GM12873 (cell line): Measurements from ENCODE around the gene RFX1.

Experiments
- TF ChIP-seq, protein P1 (sequence below): IDR thresholded peaks from 2 replicates; pipeline ENCODE4 v1.5.1; 2012; ENCODE audit warnings: low read depth, mild to moderate bottlenecking, moderate library complexity, low read length, control low read depth; ENCODE audit not compliant: insufficient read depth; ENCODE audit errors: missing control alignments

Gene RFX1

DNA sequence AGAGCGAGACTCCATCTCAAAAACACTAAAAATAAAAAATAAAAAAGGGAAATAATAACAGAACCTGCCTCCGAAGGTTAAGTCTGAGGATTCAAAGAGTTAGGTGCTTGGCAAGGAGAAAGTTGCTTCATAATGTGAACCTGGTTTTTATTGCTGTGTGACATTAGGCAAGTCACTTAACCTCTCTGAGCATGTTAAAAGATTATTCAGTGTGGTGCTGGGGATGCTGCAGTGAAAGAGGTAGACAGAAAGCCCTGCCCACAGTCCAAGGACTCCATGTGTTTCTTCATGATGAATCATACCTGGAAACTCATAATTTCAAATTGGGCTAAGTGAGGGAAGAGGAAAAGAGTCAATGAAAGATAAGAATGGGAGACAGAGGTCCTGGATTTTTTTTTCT, 27.8 kb upstream of the RFX1 start:
- TF ChIP-seq, protein P1, sequence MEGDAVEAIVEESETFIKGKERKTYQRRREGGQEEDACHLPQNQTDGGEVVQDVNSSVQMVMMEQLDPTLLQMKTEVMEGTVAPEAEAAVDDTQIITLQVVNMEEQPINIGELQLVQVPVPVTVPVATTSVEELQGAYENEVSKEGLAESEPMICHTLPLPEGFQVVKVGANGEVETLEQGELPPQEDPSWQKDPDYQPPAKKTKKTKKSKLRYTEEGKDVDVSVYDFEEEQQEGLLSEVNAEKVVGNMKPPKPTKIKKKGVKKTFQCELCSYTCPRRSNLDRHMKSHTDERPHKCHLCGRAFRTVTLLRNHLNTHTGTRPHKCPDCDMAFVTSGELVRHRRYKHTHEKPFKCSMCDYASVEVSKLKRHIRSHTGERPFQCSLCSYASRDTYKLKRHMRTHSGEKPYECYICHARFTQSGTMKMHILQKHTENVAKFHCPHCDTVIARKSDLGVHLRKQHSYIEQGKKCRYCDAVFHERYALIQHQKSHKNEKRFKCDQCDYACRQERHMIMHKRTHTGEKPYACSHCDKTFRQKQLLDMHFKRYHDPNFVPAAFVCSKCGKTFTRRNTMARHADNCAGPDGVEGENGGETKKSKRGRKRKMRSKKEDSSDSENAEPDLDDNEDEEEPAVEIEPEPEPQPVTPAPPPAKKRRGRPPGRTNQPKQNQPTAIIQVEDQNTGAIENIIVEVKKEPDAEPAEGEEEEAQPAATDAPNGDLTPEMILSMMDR = no peak

DNA sequence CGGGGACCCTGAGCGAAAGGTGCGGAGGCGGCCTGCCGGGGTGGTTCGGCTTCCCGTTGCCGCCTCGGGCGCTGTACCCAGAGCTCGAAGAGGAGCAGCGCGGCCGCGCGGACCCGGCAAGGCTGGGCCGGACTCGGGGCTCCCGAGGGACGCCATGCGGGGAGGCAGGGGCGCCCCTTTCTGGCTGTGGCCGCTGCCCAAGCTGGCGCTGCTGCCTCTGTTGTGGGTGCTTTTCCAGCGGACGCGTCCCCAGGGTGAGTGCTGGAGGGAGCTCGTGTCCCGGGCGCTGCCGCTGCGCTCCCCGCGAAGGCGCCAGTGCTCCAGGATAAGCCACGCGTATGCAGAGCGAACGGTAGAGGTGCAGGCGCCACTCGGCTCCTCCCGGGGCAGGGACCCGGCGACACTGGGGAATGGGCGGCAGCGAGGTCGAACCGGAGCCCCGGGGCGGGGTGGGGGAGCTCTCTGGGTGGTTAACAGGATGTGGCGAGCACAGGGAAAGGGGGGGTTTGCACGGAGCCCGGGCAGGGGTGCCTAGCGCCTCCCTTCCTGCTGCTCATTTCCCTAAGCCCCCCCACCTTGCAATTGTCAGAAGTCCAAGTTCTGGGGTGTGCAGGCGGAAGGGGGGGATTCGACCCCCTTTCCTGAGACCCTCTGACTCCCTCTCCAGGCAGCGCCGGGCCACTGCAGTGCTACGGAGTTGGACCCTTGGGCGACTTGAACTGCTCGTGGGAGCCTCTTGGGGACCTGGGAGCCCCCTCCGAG, 25.8 kb upstream of the RFX1 start, which contains the start of gene IL27RA:
Gene IL27RA, plus strand, starts transcription at position 44 of the 762 bp plus-strand sequence. Its CDS starts 111 bp downstream, at position 155.
- TF ChIP-seq, protein P1 = peak; percentile 86

DNA sequence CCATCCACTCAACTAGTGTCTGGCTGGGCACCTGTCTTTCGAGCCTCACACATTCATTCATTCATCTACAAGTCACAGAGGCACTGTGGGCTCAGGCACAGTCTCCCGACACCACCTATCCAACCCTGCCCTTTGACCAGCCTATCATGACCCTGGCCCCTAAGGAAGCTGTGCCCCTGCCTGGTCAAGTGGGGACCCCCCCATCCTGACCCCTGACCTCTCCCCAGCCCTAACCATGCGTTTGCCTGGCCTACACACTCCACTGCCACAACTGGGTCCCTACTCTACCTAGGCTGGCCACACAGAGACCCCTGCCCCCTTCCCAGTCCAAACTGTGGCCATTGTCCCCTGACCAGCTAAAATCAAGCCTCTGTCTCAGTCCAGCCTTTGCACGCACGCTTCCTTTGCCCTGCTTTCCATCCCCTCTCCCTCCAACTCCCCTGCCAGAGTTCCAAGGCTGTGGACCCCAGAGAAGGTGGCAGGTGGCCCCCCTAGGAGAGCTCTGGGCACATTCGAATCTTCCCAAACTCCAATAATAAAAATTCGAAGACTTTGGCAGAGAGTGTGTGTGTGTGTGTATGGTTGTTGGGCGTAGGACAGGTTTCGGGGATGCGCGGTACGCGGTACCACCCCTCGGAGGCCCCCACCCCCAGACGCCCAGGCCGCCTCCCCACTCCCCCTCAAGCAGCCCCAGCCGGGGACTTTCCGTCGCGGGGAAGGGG, 25.0 kb upstream of the RFX1 start:
- TF ChIP-seq, protein P1 = no peak

DNA sequence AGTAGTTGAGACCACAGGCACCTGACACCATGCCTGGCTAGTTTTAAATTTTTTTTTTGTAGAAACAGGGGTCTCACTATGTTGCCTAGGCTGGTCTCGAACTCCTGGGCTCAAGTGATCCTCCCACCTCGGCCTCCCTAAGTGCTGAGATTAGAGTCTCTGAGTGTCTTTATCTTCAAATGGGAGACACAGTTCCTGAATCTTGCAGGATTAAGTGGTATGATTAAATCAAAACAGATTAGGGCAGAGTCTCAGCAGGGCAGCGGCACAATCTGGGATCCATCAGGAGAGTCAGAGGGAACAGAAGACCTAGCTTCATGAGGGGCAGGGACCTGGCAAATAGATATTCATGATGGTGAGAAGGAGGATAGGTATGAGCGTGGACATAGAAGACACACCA, 22.8 kb upstream of the RFX1 start:
- TF ChIP-seq, protein P1 = no peak

DNA sequence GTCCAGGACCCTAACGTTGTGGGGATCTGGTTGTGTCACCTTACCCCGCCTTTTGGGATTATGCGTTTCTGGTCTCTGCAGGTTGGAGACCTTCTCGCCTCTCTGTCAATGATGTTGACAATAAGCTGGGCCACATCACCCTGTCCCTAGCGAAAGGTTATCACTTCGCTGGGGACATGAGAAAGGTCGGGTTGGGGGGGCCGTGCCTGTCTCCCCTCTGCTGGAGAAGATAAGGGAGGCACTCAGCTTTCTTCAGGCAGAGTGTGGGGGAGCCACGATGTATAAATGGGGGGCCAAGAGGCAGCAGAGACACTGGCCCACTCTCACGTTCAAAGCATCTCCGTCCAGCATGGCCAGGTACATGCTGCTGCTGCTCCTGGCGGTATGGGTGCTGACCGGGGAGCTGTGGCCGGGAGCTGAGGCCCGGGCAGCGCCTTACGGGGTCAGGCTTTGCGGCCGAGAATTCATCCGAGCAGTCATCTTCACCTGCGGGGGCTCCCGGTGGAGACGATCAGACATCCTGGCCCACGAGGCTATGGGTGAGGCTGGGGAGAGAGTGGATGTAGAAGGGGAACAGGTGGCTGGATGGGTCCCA, 21.8 kb upstream of the RFX1 start, which contains the start of gene RLN3:
Gene RLN3, plus strand, starts transcription at position 293 of the 595 bp plus-strand sequence. Its CDS starts 57 bp downstream, at position 350.
- TF ChIP-seq, protein P1 = no peak

DNA sequence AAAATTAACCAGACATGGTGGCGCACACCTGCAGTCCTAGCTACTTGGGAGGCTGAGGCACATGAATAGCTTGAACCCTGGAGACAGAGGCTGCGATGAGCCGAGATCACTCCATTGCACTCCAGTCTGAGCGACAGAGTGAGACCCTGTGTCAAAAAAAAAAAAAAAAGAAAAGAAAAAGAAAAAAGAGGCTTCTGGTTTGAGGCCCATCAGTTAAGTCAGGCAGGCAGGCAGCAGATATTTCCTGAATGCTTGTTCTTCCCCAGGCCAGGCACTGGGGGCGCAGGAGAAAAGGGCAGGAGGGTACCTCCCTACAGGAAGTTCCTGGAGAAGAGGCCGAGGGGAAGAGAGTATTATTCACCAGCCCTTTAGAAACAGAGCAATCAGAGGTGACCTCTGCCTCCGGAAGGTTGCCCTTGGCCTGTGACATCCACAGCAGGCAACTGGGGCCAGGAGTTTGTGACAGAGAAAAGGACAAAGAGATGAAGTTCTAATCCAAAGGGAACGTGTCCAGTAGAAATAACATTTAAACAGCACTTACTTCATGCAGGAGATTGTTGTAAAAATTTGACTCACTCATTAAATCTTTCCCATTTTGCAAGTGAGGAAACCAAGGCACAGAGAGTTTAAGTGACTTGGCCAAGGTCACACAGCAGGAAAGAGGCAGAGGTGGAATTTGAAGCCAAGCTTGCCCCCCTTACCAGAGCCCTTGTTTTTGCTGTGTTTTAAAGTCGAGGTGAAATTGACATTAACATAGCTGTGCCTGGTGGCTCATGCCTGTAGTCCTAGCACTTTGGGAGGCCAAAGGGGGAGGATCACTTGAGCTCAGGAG, 17.5 kb upstream of the RFX1 start:
- TF ChIP-seq, protein P1 = peak; percentile 55
